Mesenchymal stem cell (in vitro differentiated cells and primary cell): ENCODE results near the gene LOX.

Experiments
- DNase-seq: peaks from one replicate; pipeline ENCODE4 v3.0.0-alpha.2; 2013
- H2AFZ ChIP-seq: one replicate; pipeline ENCODE4 v1.6.1; 2013; ENCODE audit warnings: low read depth, mild to moderate bottlenecking, control low read depth, inconsistent platforms, low read length, moderate library complexity
- H2AK5ac ChIP-seq: 2 replicates; pipeline ENCODE4 v1.6.1; 2013; ENCODE audit warnings: low read length, moderate library complexity, mild to moderate bottlenecking, inconsistent platforms; ENCODE audit not compliant: severe bottlenecking
- H2BK120ac ChIP-seq: one replicate; pipeline ENCODE4 v1.6.1; 2013; ENCODE audit warnings: low read depth, mild to moderate bottlenecking, inconsistent platforms, low read length, moderate library complexity
- H2BK12ac ChIP-seq, 2 experiments: one replicate each; pipeline ENCODE4 v1.6.1; 2013; ENCODE audit warnings: inconsistent platforms in 2 of 2, low read length in 2 of 2, mild to moderate bottlenecking in 2 of 2, moderate library complexity in 2 of 2, control low read depth in 1 of 2
- H2BK15ac ChIP-seq: one replicate; pipeline ENCODE4 v1.6.1; 2013; ENCODE audit warnings: mild to moderate bottlenecking, low read depth, inconsistent platforms; ENCODE audit not compliant: poor library complexity, severe bottlenecking
- H2BK5ac ChIP-seq: 2 replicates; pipeline ENCODE4 v1.6.1; 2013; ENCODE audit warnings: low read depth, mild to moderate bottlenecking, low read length, control low read depth, inconsistent platforms; ENCODE audit not compliant: poor library complexity, severe bottlenecking
- H3K14ac ChIP-seq, 2 experiments: one replicate each; pipeline ENCODE4 v1.6.1; 2013; ENCODE audit warnings: inconsistent platforms in 2 of 2, low read length in 2 of 2, control low read depth in 1 of 2, mild to moderate bottlenecking in 1 of 2, moderate library complexity in 1 of 2
- H3K18ac ChIP-seq, 2 experiments: one replicate each; pipeline ENCODE4 v1.6.1; 2013; ENCODE audit warnings: inconsistent platforms in 2 of 2, low read length in 2 of 2, control low read depth in 1 of 2, low read depth in 1 of 2, mild to moderate bottlenecking in 1 of 2
- H3K23ac ChIP-seq, 2 experiments: one replicate each; pipeline ENCODE4 v1.6.1; 2013; ENCODE audit warnings: inconsistent platforms in 2 of 2, low read length in 2 of 2, mild to moderate bottlenecking in 2 of 2, moderate library complexity in 2 of 2, control low read depth in 1 of 2
- H3K27ac ChIP-seq: 2 replicates; pipeline ENCODE4 v1.5.1; 2013; ENCODE audit warnings: mild to moderate bottlenecking, moderate library complexity, low read length, control low read depth, inconsistent platforms; ENCODE audit not compliant: poor library complexity, severe bottlenecking
- H3K27me3 ChIP-seq, 2 experiments: 2 replicates each; pipeline versions ENCODE4 v1.6.1 to v1.7.0; 2013; ENCODE audit warnings: low read length in 2 of 2, mild to moderate bottlenecking in 2 of 2, moderate library complexity in 2 of 2, control low read depth in 1 of 2, inconsistent platforms in 1 of 2; ENCODE audit not compliant: control insufficient read depth in 1 of 2, insufficient read depth in 1 of 2
- H3K36me3 ChIP-seq, 2 experiments: 2 replicates each; pipeline versions ENCODE4 v1.6.1 to v1.7.0; 2013; ENCODE audit warnings: low read length in 2 of 2, control low read depth in 1 of 2, inconsistent platforms in 1 of 2, low read depth in 1 of 2, mild to moderate bottlenecking in 1 of 2; ENCODE audit not compliant: insufficient read depth in 2 of 2, control insufficient read depth in 1 of 2
- H3K4ac ChIP-seq, 2 experiments: one replicate each; pipeline ENCODE4 v1.6.1; 2013; ENCODE audit warnings: inconsistent platforms in 2 of 2, low read length in 2 of 2, mild to moderate bottlenecking in 2 of 2, moderate library complexity in 2 of 2, control low read depth in 1 of 2, low read depth in 1 of 2
- H3K4me1 ChIP-seq: 2 replicates; pipeline ENCODE4 v1.6.1; 2013; ENCODE audit warnings: low read depth, low read length, control low read depth; ENCODE audit not compliant: control insufficient read depth, insufficient read depth
- H3K4me2 ChIP-seq: 2 replicates; pipeline ENCODE4 v1.6.1; 2013; ENCODE audit warnings: low read length, mild to moderate bottlenecking, inconsistent platforms; ENCODE audit not compliant: poor library complexity, severe bottlenecking
- H3K4me3 ChIP-seq, 2 experiments: 2 replicates each; pipeline versions ENCODE4 v1.5.1 to v1.7.0; 2013; ENCODE audit warnings: low read length in 2 of 2, mild to moderate bottlenecking in 2 of 2, control low read depth in 1 of 2, low read depth in 1 of 2; ENCODE audit not compliant: insufficient read depth in 1 of 2
- H3K79me1 ChIP-seq: replicated peaks from 2 replicates; pipeline ENCODE4 v1.6.1; 2013; ENCODE audit warnings: mild to moderate bottlenecking, control low read depth, low read length, inconsistent platforms; ENCODE audit not compliant: poor library complexity, severe bottlenecking
- H3K9ac ChIP-seq: 2 replicates; pipeline ENCODE4 v1.7.0; 2013; ENCODE audit warnings: mild to moderate bottlenecking, low read length, moderate library complexity
- H3K9me3 ChIP-seq: 2 replicates; pipeline ENCODE4 v1.7.0; 2013; ENCODE audit warnings: mild to moderate bottlenecking, low read length; ENCODE audit not compliant: control insufficient read depth
- H4K8ac ChIP-seq: one replicate; pipeline ENCODE4 v1.6.1; 2013; ENCODE audit warnings: inconsistent platforms, mild to moderate bottlenecking, low read length, moderate library complexity
- H4K91ac ChIP-seq: one replicate; pipeline ENCODE4 v1.6.1; 2013; ENCODE audit warnings: mild to moderate bottlenecking, low read length, inconsistent platforms
- WGBS: methylation state at CpG from one replicate; pipeline ENCODE4 v1.1.7; 2013; ENCODE audit warnings: mixed read lengths; 5-methylcytosine and 5-hydroxymethylcytosine counted together

LOX gene

GRCh38 chr5:122051569-122051968, 26.5 kb downstream of the LOX start:
- Histone ChIP-seq H3K4me2 (no peak overlapping the region), H2BK120ac (no peak overlapping the region), H3K27me3 (no peaks in the 10 kb centered on the region), H4K8ac (no peak overlapping the region), H3K18ac (no peak overlapping the region), H3K79me1 (peaks cover 7% of the 10 kb centered on the region), H3K14ac (no peak overlapping the region), H4K91ac (no peak overlapping the region), H2BK5ac (no peak overlapping the region), H3K23ac (no peak overlapping the region), H2AK5ac (no peak overlapping the region), H3K36me3 (peaks cover 0 to 12% of the 10 kb centered on the region in 2 experiments), H3K4ac (no peak overlapping the region), H2AFZ (no peak overlapping the region), H2BK12ac (no peak overlapping the region), H3K4me1 (no peaks in the 10 kb centered on the region), H3K9ac (no peak overlapping the region), H3K4me3 (no peak overlapping the region), H3K9me3 (no peaks in the 10 kb centered on the region), H3K27ac (no peak overlapping the region), H2BK15ac (no peak overlapping the region)
- 98% methylated on average over 3 of the region's 3 CpGs for WGBS
- DNase-seq, result no peak

GRCh38 chr5:122050959-122051358, 27.1 kb downstream of the LOX start:
- peaks cover 0 to 12% of the 10 kb centered on the region in 2 experiments for H3K36me3 ChIP-seq
- no peaks in the 10 kb centered on the region for H3K27me3 ChIP-seq
- H4K8ac ChIP-seq, result no peak overlapping the region
- no peak overlapping the region for H3K14ac ChIP-seq
- H3K27ac ChIP-seq, result no peak overlapping the region
- H3K9ac ChIP-seq, result no peak overlapping the region
- DNase-seq, result no peak
- no peaks in the 10 kb centered on the region for H3K4me1 ChIP-seq
- no peak overlapping the region for H2BK15ac ChIP-seq
- no peak overlapping the region for H2AFZ ChIP-seq
- H3K4me3 ChIP-seq, result no peak overlapping the region
- H3K23ac ChIP-seq, result no peak overlapping the region
- no peak overlapping the region for H2BK12ac ChIP-seq
- H3K79me1 ChIP-seq, result peaks cover 7% of the 10 kb centered on the region
- no peak overlapping the region for H3K18ac ChIP-seq
- H2AK5ac ChIP-seq, result no peak overlapping the region
- no peak overlapping the region for H2BK5ac ChIP-seq
- no peak overlapping the region for H3K4ac ChIP-seq
- H2BK120ac ChIP-seq, result no peak overlapping the region
- no peak overlapping the region for H4K91ac ChIP-seq
- H3K4me2 ChIP-seq, result no peak overlapping the region
- H3K9me3 ChIP-seq, result no peaks in the 10 kb centered on the region

GRCh38 chr5:122040636-122041302, 37.3 kb downstream of the LOX start:
- Histone ChIP-seq H2BK12ac (no peak overlapping the region), H4K8ac (no peak overlapping the region), H2BK15ac (no peak overlapping the region), H3K18ac (no peak overlapping the region), H3K79me1 (peaks cover 1% of the 10 kb centered on the region), H3K36me3 (peaks cover 0 to 8% of the 10 kb centered on the region in 2 experiments), H2BK5ac (no peak overlapping the region), H3K4me1 (no peaks in the 10 kb centered on the region), H3K27ac (no peak overlapping the region), H3K4me3 (no peak overlapping the region), H3K14ac (no peak overlapping the region), H3K4me2 (no peak overlapping the region), H3K4ac (no peak overlapping the region), H3K9me3 (no peaks in the 10 kb centered on the region), H4K91ac (no peak overlapping the region), H2BK120ac (no peak overlapping the region), H3K23ac (no peak overlapping the region), H3K9ac (no peak overlapping the region), H2AFZ (no peak overlapping the region), H2AK5ac (no peak overlapping the region), H3K27me3 (no peaks in the 10 kb centered on the region)
- 91% methylated on average over 1 of the region's 3 CpGs for WGBS
- no peak for DNase-seq

- Histone ChIP-seq H2BK12ac (no peak overlapping the region), H3K14ac (no peak overlapping the region), H3K4me2 (no peak overlapping the region), H3K36me3 (peaks cover 0 to 15% of the 10 kb centered on the region in 2 experiments), H2BK120ac (no peak overlapping the region), H3K27me3 (no peaks in the 10 kb centered on the region), H3K9ac (no peak overlapping the region), H4K8ac (no peak overlapping the region), H3K4me3 (no peak overlapping the region), H3K79me1 (peaks cover 2% of the 10 kb centered on the region), H3K23ac (no peak overlapping the region), H2AFZ (no peak overlapping the region), H2BK5ac (no peak overlapping the region), H4K91ac (no peak overlapping the region), H3K4ac (no peak overlapping the region), H3K18ac (no peak overlapping the region), H3K4me1 (no peaks in the 10 kb centered on the region), H2AK5ac (no peak overlapping the region), H3K27ac (no peak overlapping the region), H3K9me3 (no peaks in the 10 kb centered on the region), H2BK15ac (no peak overlapping the region)
- 27% methylated on average over 4 of the region's 4 CpGs for WGBS
- DNase-seq, result no peak
Observed at GRCh38 chr5:122036326-122036725, 41.7 kb downstream of the LOX start.
